HEK293 (cell line): ENCODE measurements around the gene DDX25.

Source experiments
- GLI2 ChIP-seq: fragments of 450-650 bp; formaldehyde crosslinking; IDR thresholded peaks from 2 replicates; pipeline ENCODE4; 2017; ENCODE audit warnings: missing biosample characterization, missing genetic modification characterization, low read depth, borderline replicate concordance
- KLF10 ChIP-seq: fragments of 450-650 bp; IDR thresholded peaks from 2 replicates; pipeline ENCODE4 v1.5.1; 2018; ENCODE audit warnings: missing biosample characterization, mild to moderate bottlenecking, missing genetic modification characterization
- MZF1 ChIP-seq: fragments of 450-650 bp; formaldehyde crosslinking; IDR thresholded peaks from 2 replicates; pipeline ENCODE4 v1.5.1; 2017; ENCODE audit warnings: missing biosample characterization, missing genetic modification characterization, borderline replicate concordance
- ZNF214 ChIP-seq: fragments of 450-650 bp; formaldehyde crosslinking; IDR thresholded peaks from 2 replicates; pipeline ENCODE4 v1.5.1; 2017; ENCODE audit warnings: missing biosample characterization, mild to moderate bottlenecking, missing genetic modification characterization, borderline replicate concordance
- ZNF610 ChIP-seq: fragments of 450-650 bp; formaldehyde crosslinking; IDR thresholded peaks from 2 replicates; pipeline ENCODE4 v1.5.1; 2016; ENCODE audit warnings: missing biosample characterization, missing genetic modification characterization, borderline replicate concordance
- TF ChIP-seq, protein P1 (sequence below): fragments of 450-650 bp; formaldehyde crosslinking; IDR thresholded peaks from 2 replicates; pipeline ENCODE4 v1.5.1; 2016; ENCODE audit warnings: missing biosample characterization, missing genetic modification characterization

DNA sequence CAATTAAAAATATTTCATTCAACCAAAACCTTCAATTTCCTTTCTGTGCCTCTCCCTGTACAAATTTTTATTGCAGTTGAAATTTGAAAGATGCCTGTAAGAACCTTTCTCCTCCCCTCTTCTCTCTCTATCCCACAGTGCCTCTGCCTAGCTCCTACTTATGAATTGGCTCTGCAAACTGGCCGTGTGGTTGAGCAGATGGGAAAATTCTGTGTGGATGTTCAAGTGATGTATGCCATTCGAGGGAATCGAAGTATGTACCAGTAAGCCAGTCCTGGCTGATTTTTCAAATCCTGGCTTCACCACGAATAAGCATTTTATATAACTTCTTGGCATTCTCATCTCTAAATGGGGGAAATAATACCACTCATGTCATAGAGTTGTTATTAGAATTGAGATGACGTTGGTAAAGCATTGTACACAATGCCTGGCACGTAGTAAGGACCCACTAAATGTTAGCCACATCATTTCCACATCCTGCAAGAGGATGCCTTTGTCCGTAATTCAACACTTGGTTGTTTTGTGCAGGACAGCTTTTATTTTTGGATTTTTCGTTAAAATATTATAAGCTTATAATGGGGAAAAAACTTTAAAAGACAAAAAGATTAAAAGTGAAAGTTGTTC is 6.0 kb downstream of the DDX25 start:
- TF ChIP-seq, protein P1, sequence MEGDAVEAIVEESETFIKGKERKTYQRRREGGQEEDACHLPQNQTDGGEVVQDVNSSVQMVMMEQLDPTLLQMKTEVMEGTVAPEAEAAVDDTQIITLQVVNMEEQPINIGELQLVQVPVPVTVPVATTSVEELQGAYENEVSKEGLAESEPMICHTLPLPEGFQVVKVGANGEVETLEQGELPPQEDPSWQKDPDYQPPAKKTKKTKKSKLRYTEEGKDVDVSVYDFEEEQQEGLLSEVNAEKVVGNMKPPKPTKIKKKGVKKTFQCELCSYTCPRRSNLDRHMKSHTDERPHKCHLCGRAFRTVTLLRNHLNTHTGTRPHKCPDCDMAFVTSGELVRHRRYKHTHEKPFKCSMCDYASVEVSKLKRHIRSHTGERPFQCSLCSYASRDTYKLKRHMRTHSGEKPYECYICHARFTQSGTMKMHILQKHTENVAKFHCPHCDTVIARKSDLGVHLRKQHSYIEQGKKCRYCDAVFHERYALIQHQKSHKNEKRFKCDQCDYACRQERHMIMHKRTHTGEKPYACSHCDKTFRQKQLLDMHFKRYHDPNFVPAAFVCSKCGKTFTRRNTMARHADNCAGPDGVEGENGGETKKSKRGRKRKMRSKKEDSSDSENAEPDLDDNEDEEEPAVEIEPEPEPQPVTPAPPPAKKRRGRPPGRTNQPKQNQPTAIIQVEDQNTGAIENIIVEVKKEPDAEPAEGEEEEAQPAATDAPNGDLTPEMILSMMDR (tag by site-specific recombination) = no peak
- TF ChIP-seq GLI2 (tag by site-specific recombination) = no peak
- no peak for TF ChIP-seq ZNF610
- TF ChIP-seq MZF1 (tag by site-specific recombination) = no peak
- no peak for TF ChIP-seq ZNF214 (tag by site-specific recombination)
- TF ChIP-seq KLF10 = no peak
